ENCODE measurements around the gene GLRA3.

GRCh38 chr4:174763454-174764104 is 65.5 kb downstream of the GLRA3 start:
- TF ChIP-seq CTCF (IDR thresholded peaks at IDR 0.05 in 4 of 5, conservative IDR thresholded peaks at IDR 0.05 in 1 of 5): no peak
- TF ChIP-seq POLR2A (IDR thresholded peaks at IDR 0.05): no peak
